Activated CD4-positive, alpha-beta T cell treated with anti-CD3 and anti-CD28 coated beads for 48 hours (primary cell): Measurements from ENCODE around the gene DPP3.
A peak's percentile ranks its signal among the peaks of the same experiment; 100 is the strongest.
"Not testable (repeated sequence)": the region's sequence is repeated elsewhere in the genome, so short reads cannot be mapped to it uniquely, and the experiment has no call there.

Source experiments
- DNase-seq: peaks from one replicate; pipeline ENCODE4 v3.0.0-alpha.2; 2020

Gene DPP3

DNA sequence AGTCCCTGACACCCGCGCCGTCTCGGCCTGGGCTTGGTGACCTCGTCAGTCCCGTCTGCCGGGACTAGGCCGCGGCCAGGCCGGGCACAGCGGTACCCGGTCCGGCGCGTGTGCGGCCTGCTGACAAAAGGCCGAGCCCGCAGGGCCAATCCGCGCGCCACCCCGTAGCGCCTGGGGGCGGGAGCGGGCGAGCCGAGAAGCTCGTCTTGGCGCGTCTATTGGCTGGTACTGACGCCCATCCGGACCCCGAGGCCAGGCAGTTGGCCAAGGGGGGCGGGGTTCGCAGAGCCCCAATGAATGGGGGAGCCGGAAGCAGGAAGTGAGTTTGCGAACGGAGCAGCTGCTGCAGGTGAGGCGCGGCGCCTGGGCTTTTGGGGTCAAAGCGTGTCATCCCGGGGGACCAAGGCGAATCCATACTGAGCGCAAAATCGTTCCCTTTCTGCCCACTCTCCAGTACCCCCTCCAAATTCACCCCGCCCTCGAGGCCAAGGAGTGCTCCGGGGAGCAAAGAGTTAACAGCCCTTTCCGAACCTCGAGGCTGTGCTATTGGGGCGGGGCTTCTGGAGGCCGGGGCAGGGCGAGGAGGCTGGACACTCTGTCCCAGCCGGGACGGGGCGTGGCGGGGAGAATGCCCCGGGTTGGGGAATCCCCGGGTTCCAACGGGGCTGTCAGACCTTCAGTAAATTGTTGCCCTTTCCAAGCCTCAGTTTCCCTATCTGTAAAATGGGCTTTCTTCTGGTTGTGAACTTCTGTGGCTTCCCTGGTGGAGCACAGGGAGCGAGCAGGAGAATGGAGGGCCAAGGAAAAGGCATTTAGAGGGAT, at the start of gene DPP3:
Gene DPP3 (plus strand): TSS at position 318 of the 822 bp plus-strand sequence. CDS start 1,767 bp downstream, outside the sequence.
- DNase-seq = peak; percentile 97

GRCh38 chr11:66431287-66431686, 48.9 kb upstream of the DPP3 start:
- not testable (repeated sequence) for DNase-seq

- not testable (repeated sequence) for DNase-seq
Observed at GRCh38 chr11:66431871-66432329, 48.3 kb upstream of the DPP3 start.

DNA sequence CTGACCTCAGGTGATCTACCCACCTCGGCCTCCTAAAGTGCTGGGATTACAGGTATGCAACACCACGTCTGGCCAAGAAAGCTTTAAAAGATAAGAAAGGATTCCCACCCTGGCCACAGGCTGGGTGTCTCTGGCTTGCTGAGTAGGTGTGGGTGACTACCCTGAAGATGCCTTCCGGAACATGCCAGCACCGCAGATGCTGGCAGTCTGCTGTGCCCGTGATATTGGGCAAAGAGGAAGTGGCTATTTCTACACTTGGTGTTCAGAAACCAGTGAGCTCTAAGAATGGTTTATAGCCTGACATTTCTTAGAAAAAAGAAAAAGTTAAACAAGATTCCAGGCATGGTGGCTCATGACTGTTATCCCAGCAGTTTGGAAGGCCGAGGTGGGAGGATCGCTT, 47.6 kb upstream of the DPP3 start:
- DNase-seq = no peak

GRCh38 chr11:66437979-66438503, 42.2 kb upstream of the DPP3 start:
- no peak for DNase-seq

DNA sequence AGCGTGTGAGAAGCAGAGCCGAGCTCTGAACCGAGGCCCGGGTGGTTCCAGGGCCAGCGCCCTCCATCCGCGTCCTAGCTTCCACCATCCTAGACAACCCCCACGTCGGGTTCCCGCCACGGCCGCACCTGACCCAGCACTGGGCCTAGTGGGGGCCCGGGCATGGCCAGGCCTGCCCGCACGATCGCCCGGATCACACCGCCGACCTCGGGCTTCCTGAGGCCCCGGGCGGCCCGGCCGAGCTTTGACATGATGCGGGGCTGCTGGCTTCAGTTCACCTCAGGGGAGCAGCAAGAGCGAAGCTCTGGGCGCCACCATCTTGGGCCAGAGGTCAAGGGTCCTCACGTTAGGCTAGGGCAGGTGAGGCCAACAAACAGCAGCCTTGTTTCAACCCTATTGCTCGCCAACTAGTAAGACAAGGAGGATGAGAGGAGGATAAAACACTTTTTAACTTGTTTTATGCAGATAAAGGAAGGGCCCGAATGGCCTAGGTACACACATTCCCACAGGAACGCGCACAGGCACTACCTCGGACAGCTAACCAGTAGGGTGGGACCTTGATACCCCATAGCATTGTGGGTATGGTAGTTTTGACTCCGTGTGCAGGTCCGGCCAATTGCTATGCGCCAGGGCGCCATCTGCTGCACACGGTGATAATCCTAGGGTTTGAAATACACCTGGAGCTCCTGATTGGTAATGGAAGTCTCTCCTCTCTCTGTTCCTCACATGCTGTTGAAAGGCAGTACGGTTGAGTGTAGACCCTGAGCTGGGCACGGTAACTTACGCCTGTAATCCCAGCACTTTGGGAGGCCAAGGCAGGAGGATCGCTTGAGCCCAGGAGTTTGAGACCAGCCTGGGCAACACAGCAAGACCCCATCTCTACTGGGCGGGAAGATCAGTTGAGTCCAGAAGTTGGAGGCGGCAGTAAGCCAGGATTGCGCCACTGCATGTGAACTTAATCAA, 41.4 kb upstream of the DPP3 start, which contains the start of gene MRPL11:
Gene MRPL11 (minus strand): TSS at position 345 of the 963 bp plus-strand sequence. CDS start 94 bp downstream, at position 251.
- DNase-seq = peak; percentile 94

DNA sequence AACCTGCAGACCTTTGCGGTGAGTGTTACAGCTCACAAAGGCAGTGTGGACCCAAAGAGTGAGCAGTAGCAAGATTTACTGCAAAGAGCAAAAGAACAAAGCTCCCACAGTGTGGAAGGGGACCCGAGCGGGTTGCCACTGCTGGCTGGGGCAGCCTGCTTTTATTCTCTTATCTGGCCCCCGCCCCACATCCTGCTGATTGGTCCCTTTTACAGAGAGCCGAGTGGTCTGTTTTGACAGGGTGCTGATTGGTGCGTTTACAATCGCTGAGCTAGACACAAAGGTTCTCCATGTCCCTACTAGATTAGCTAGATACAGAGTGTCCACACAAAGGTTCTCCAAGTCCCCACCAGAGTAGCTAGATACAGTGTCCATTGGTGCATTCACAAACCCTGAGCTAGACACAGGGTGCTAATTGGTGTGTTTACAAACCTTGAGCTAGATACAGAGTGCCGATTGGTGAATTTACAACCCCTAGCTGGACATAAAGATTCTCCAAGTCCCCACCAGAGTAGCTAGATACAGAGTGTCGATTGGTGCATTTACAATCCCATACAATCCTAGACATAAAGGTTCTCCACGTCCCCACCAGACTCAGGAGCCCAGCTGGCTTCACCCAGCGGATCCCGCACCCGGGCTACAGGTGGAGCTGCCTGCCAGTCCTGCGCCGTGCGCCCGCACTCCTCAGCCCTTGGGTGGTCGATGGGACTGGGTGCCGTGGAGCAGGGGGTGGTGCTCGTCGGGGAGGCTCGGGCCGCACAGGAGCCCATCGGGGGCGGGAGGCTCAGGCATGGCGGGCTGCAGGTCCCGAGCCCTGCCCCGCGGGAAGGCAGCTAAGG, 39.9 kb upstream of the DPP3 start:
- not testable (repeated sequence) for DNase-seq

GRCh38 chr11:66440940-66441282, 39.3 kb upstream of the DPP3 start:
- DNase-seq = not testable (repeated sequence)

- no peak for DNase-seq
Observed at GRCh38 chr11:66443602-66444001, 36.6 kb upstream of the DPP3 start.

DNA sequence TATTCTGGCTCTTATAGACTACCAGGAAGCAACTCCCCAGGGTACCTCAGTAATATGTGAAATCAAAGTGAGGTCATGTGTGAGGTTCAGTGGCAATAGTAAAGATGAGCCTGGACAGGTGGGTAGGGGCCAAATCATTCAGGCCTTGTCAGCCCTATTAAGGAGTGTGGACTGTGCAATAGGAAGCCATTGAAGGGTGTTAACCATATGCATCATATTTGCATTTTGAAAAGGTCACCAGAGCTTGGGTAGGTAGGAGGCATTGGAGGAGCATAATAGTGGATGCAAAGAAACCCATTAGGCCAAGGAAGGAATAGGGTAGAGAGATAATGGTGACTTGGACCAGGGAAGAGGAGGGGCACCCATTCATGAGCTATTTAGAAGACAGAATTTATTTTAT, 33.2 kb upstream of the DPP3 start:
- no peak for DNase-seq

DNA sequence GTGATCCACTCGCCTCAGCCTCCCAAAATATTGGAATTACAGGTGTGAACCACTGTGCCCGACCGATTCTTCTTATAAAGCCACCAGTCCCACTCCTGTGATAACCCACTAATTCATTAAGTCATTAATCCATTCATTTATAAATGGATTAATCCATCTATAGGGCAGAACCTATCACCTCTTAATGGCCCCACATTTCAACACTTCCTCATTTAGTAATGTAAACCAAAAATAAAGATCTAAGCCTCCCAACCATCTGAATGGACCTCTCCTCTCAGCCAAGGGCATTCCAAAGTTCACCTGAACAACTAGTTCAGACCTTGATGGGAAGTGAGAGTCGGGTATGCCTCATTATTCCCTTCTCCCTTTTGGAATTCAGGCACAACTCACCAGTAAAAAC, 31.7 kb upstream of the DPP3 start:
- DNase-seq = no peak

DNA sequence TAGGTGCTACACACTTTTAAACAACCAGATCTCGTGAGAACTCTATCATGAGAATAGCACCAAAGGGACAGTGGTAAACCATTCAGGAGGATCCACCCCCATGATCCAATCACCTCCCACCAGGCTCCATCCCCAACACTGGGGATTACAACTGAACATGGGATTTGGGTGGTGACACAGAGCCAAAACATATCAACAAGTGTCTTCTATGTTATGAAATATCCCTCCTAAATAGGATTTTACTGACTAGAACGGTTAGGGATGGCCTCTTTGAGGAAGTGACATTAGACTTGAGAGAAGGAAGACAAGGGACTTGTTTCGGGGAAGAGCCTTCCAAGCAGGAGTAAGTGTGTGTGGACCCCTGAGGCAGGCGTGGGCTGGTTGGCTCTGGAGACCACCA, 29.7 kb upstream of the DPP3 start:
- DNase-seq = no peak

- DNase-seq = no peak
Observed at GRCh38 chr11:66451663-66452062, 28.6 kb upstream of the DPP3 start.

DNA sequence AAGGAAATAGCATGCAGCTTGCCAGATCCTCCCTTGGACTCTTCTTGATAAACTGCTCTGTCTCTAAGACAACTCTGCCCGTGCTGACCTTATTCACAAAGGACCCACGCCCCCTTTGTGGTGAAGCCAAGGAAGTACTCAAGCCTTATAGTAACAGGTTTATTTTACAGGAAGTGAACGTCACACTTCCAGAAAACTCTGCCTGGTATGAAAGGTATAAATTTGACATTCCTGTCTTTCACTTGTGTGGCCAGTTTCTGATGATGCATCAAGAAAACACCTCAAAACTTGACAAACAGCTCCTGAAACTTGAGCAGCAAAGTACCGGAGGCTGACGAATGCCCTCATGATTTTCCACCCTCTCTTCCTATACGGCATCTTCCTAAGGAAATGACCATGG, 26.0 kb upstream of the DPP3 start:
- DNase-seq = no peak

- DNase-seq = no peak
Observed at GRCh38 chr11:66454828-66455227, 25.4 kb upstream of the DPP3 start.

GRCh38 chr11:66457826-66458225, 22.4 kb upstream of the DPP3 start:
- no peak for DNase-seq

DNA sequence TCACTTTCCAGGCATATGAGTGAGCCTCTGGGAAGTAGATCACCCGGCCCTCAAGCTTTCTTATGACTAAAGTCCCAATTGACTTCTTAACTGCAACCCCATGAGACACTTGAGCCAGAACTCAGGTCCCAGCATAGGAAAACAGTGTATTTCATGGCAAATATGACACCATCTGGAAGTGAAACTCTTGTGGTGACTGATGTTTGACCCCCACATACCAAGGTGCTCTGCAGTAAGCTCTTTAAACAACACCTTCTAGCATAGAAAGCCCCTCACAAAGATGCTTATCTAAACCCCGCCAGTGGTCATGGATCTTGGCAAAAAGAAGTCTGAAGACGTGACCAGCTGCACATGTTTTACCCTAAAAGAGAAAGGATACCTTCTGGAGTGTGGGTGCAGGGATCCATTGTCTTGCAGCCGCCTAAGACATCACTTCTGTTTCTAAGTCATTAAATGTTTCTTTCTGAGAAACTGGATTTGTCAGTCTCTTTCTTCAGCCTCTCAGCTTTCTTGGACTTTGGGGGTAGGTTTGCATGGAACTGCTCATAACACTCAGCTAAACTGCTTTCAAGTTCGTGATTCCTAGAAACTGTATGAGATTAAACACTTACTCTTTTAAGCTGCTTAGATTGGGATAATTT, 21.0 kb upstream of the DPP3 start:
- peak; percentile 17 for DNase-seq

GRCh38 chr11:66462010-66462409, 18.2 kb upstream of the DPP3 start:
- DNase-seq = no peak

GRCh38 chr11:66462911-66463310, 17.3 kb upstream of the DPP3 start:
- no peak for DNase-seq

GRCh38 chr11:66464116-66464515, 16.1 kb upstream of the DPP3 start:
- not testable (repeated sequence) for DNase-seq

DNA sequence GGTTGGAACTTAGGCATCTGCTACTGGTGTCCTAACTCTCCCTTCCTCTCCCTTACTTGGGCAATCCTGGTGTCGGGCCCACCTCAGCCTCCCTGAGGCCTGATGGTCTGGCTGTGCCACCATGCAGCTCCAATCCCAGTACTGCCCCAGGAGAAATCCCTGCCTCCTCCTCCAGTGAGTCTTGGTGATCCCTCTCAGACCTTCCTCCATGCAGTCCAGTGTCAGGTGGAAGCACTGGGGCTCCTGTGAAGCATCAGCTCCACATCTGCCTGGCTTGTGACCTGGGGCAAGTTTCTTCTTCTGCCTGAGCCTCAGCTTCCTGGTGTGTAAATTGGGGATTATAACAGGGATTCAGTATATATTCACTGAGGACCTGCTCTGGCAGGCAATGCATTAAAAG, 15.3 kb upstream of the DPP3 start:
- no peak for DNase-seq
